B cell (primary cell): ENCODE measurements around the gene ANAPC2. TPM values are rescaled to one million over a fixed set of nuclear protein-coding genes. Genes with fewer than 3 reads are reported as not detected.

Experiments used
- ATAC-seq: fragments of 200-7000 bp; cut with Tn5 transposase; one replicate; pipeline ENCODE4 v1.10.0; 2021; ENCODE audit warnings: low read depth, mild to moderate bottlenecking, moderate number of reproducible peaks, moderate library complexity
- CTCF ChIA-PET: fragments of 350-600 bp; sonication (Branson Sonifier 250); formaldehyde crosslinking; loops from one replicate; lab custom pipeline; 2021; ENCODE audit warnings: antibody characterized with exemption, inconsistent platforms; lab: Charles Lee
- POLR2A ChIA-PET: fragments of 350-600 bp; sonication (Branson Sonifier 250); formaldehyde crosslinking; loops from one replicate; lab custom pipeline; 2021; ENCODE audit warnings: antibody characterized with exemption; lab: Charles Lee
- DNase-seq: peaks from one replicate; pipeline ENCODE4 v3.0.0; 2013
- H2AFZ ChIP-seq: 2 replicates; pipeline ENCODE4 v1.6.1; 2012; ENCODE audit warnings: mild to moderate bottlenecking, low read depth, low read length; ENCODE audit not compliant: insufficient read depth, poor library complexity, severe bottlenecking
- H3K27ac ChIP-seq, 2 donors: 1 replicate in 1 of 2; 2 replicates in 1 of 2; pipeline ENCODE4 v1.5.1; 2012 to 2013; ENCODE audit warnings: low read length in 2 of 2, mild to moderate bottlenecking in 2 of 2, moderate library complexity in 1 of 2
- H3K27me3 ChIP-seq, 4 experiments: fragments of 200-600 bp in 1 of 4; sonication (generic) in 1 of 4; replicated peaks in 1 of 4; 1 replicate in 2 of 4; 2 replicates in 2 of 4; pipeline versions ENCODE4 v1.6.1 to v1.7.0; 2013 to 2016; ENCODE audit warnings: low read length in 3 of 4, mild to moderate bottlenecking in 2 of 4, mixed read lengths in 1 of 4, moderate library complexity in 1 of 4; ENCODE audit not compliant: insufficient read depth in 4 of 4, control insufficient read depth in 3 of 4; ENCODE audit errors: control extremely low read depth in 1 of 4
- H3K36me3 ChIP-seq, 2 experiments: replicated peaks in 1 of 2; 1 replicate in 1 of 2; 2 replicates in 1 of 2; pipeline versions ENCODE4 v1.6.1 to v1.7.1; 2013; ENCODE audit warnings: low read length in 1 of 2; ENCODE audit not compliant: insufficient read depth in 2 of 2, control insufficient read depth in 1 of 2; ENCODE audit errors: control extremely low read depth in 1 of 2, extremely low read depth in 1 of 2
- H3K4me1 ChIP-seq, 2 donors: fragments of 200-600 bp in 1 of 2; sonication (generic) in 1 of 2; 1 replicate in 1 of 2; 2 replicates in 1 of 2; pipeline versions ENCODE4 v1.5.1 to v1.6.1; 2013 to 2017; ENCODE audit warnings: low read length in 2 of 2; ENCODE audit not compliant: control insufficient read depth in 2 of 2, insufficient read depth in 2 of 2
- H3K4me2 ChIP-seq: replicated peaks from 2 replicates; pipeline ENCODE3; 2012; ENCODE audit warnings: mild to moderate bottlenecking, low read depth, low read length; ENCODE audit not compliant: poor library complexity, severe bottlenecking
- H3K4me3 ChIP-seq, 5 experiments: fragments of 200-600 bp in 1 of 5; sonication (generic) in 1 of 5; 1 replicate in 3 of 5; 2 replicates in 2 of 5; pipeline versions ENCODE4 v1.5.1 to v1.7.0; 2011 to 2016; ENCODE audit warnings: low read length in 4 of 5, mild to moderate bottlenecking in 4 of 5, low read depth in 2 of 5, control low read depth in 1 of 5, moderate library complexity in 1 of 5; ENCODE audit not compliant: insufficient read depth in 1 of 5; ENCODE audit errors: control extremely low read depth in 1 of 5, extremely low read depth in 1 of 5
- H3K79me2 ChIP-seq: fragments of 200-600 bp; sonication (generic); one replicate; pipeline ENCODE4 v1.6.0; 2016; ENCODE audit warnings: low read length; ENCODE audit not compliant: control insufficient read depth, insufficient read depth
- H3K9ac ChIP-seq: fragments of 200-600 bp; sonication (generic); 2 replicates; pipeline ENCODE4 v1.6.1; 2017; ENCODE audit warnings: mild to moderate bottlenecking, low read length, moderate library complexity
- H3K9me3 ChIP-seq, 3 donors: one replicate each; pipeline versions ENCODE4 v1.6.1 to v1.7.1; 2013; ENCODE audit warnings: low read length in 2 of 3; ENCODE audit not compliant: control insufficient read depth in 2 of 3, insufficient read depth in 1 of 3; ENCODE audit errors: control extremely low read depth in 1 of 3
- H4K20me1 ChIP-seq: 2 replicates; pipeline ENCODE4 v1.6.0; 2012; ENCODE audit warnings: mild to moderate bottlenecking, low read length; ENCODE audit not compliant: insufficient read depth, control insufficient read depth, poor library complexity, severe bottlenecking
- H3K27ac Mint-ChIP-seq: one replicate; pipeline ENCODE4 v1.8.0; 2021; ENCODE audit warnings: mixed read lengths
- H3K27me3 Mint-ChIP-seq: one replicate; pipeline ENCODE4 v1.8.0; 2021; ENCODE audit warnings: mixed read lengths
- H3K4me1 Mint-ChIP-seq: one replicate; pipeline ENCODE4 v1.8.0; 2021; ENCODE audit warnings: mixed read lengths
- H3K4me3 Mint-ChIP-seq: one replicate; pipeline ENCODE4 v1.8.0; 2021; ENCODE audit warnings: mixed read lengths
- H3K9me3 Mint-ChIP-seq: one replicate; pipeline ENCODE4 v1.8.0; 2022; ENCODE audit warnings: mixed read lengths; ENCODE audit not compliant: insufficient read depth
- CTCF ChIP-seq: fragments of 200-600 bp; IDR thresholded peaks from one replicate; pipeline ENCODE4 v1.8.0; 2022; ENCODE audit warnings: antibody characterized with exemption, mild to moderate bottlenecking
- EZH2 ChIP-seq: IDR thresholded peaks from 2 replicates; pipeline ENCODE4 v1.6.1; 2012; ENCODE audit warnings: borderline replicate concordance, low read depth, mild to moderate bottlenecking, moderate library complexity, low read length; ENCODE audit not compliant: insufficient read depth, poor library complexity, severe bottlenecking
- WGBS: methylation state at CpG from one replicate; pipeline ENCODE4 v1.1.5; 2013; ENCODE audit warnings: missing lambda C conversion rate; ENCODE audit not compliant: insufficient coverage; 5-methylcytosine and 5-hydroxymethylcytosine counted together
- intact Hi-C: fragments of 100-400 bp; cut with micrococcal nuclease; formaldehyde crosslinking; loops from one replicate; pipeline ENCODE4 v1.10.0; 2022
- polyA plus RNA-seq: library from polyadenylated mRNA; depleted of rRNA; stranded (reverse); fragments of >200 nt; gene quantifications from 2 replicates; pipeline ENCODE4 v1.2.3, GENCODE V29; 2012
- total RNA-seq, 2 donors: library from RNA; stranded (reverse); fragments of 120-200 nt in 1 of 2; gene quantifications; 1 replicate in 1 of 2; 2 replicates in 1 of 2; pipeline versions ENCODE4 v1.2.3 to v1.2.4, GENCODE V29; 2013 to 2022

The ANAPC2 gene
- total and polyA plus RNA-seq, 2 donors (not counting 1 experiment from before 2014, with no cell fraction given), result 121 to 127 TPM

DNA sequence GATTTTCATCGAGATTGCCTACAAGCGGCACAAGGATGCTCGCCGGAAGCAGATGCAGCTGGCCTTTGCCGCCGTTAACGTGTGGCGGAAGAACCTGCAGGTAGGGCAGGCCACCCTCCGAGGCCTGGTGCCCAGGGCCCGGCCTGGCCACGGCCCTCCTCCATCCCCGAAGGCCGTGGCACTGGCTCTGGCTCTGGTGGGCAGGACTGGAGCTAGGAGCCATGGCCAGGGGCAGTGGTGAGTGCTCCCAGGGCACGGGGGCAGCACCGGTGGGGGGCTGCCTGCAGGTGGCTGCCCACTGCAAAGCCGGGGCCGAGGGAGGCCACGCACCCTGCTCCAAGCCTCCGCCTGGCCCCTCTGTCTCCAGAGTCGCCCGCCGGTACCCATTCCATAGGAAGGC, 24.6 kb downstream of the ANAPC2 start:
- ChIA-PET CTCF (no interaction called here), POLR2A (no interaction called here)
- H3K9ac ChIP-seq, result no peak overlapping the region
- H3K4me1 ChIP-seq, result peaks cover 12 to 34% of the 10 kb centered on the region in 2 donors
- no peaks in the 10 kb centered on the region for H4K20me1 ChIP-seq
- H3K36me3 ChIP-seq, result no peaks in the 10 kb centered on the region
- no peak for DNase-seq
- peaks cover 0 to 80% (median 30%) of the 10 kb centered on the region in 4 experiments for H3K27me3 ChIP-seq
- no peak overlapping the region for H3K27ac ChIP-seq
- ATAC-seq, result no peak
- H3K4me3 ChIP-seq, result no peak overlapping the region
- intact Hi-C loops, result no loop called here
- Mint-ChIP-seq H3K4me3 (no peak overlapping the region), H3K27ac (peak overlapping the region; percentile 20), H3K4me1 (peaks cover 17% of the 10 kb centered on the region), H3K9me3 (no peaks in the 10 kb centered on the region), H3K27me3 (peaks cover 38% of the 10 kb centered on the region)
- H3K79me2 ChIP-seq, result no peaks in the 10 kb centered on the region
- no peak overlapping the region for H2AFZ ChIP-seq
- H3K9me3 ChIP-seq, result peaks cover 0 to 23% (median 0%) of the 10 kb centered on the region in 3 donors
- WGBS, result 94% methylated on average over 22 of the region's 22 CpGs
- TF ChIP-seq CTCF (no peak), EZH2 (no peak)
- no peak overlapping the region for H3K4me2 ChIP-seq

- ChIA-PET CTCF (no interaction called here), POLR2A (no interaction called here)
- H2AFZ ChIP-seq, result no peak overlapping the region
- no peak overlapping the region for H3K4me3 ChIP-seq
- Mint-ChIP-seq H3K4me1 (peaks cover 15% of the 10 kb centered on the region), H3K27ac (peak overlapping the region; percentile 20), H3K4me3 (peak overlapping the region; percentile 16), H3K9me3 (no peaks in the 10 kb centered on the region), H3K27me3 (peaks cover 39% of the 10 kb centered on the region)
- H3K79me2 ChIP-seq, result no peaks in the 10 kb centered on the region
- peaks cover 0 to 82% (median 30%) of the 10 kb centered on the region in 4 experiments for H3K27me3 ChIP-seq
- peaks cover 0 to 23% (median 0%) of the 10 kb centered on the region in 3 donors for H3K9me3 ChIP-seq
- H3K27ac ChIP-seq, result no peak overlapping the region
- DNase-seq, result no peak
- no peaks in the 10 kb centered on the region for H3K36me3 ChIP-seq
- intact Hi-C loops, result no loop called here
- H3K4me1 ChIP-seq, result peaks cover 14 to 34% of the 10 kb centered on the region in 2 donors
- 61% methylated on average over 25 of the region's 26 CpGs for WGBS
- no peak overlapping the region for H3K9ac ChIP-seq
- H3K4me2 ChIP-seq, result peak overlapping the region; percentile 35
- no peaks in the 10 kb centered on the region for H4K20me1 ChIP-seq
- no peak for ATAC-seq
- TF ChIP-seq CTCF (no peak), EZH2 (no peak)
These were observed 25.0 kb downstream of the ANAPC2 start for GRCh38 chr9:137163365-137163715.
